Sigmoid colon (tissue), 4 donors: ENCODE measurements around the gene RPGR.

Experiments
- CTCF ChIP-seq, 4 experiments: fragments of 450-650 bp in 3 of 4; fragments of 200-600 bp in 1 of 4; IDR thresholded peaks; one replicate each; pipeline ENCODE4 v1.5.1; 2016 to 2019; ENCODE audit warnings: antibody characterized with exemption in 4 of 4, mild to moderate bottlenecking in 3 of 4, moderate library complexity in 2 of 4
- EP300 ChIP-seq, 4 donors: sonication (generic); formaldehyde crosslinking; IDR thresholded peaks; one replicate each; pipeline ENCODE4 v1.6.1; 2017; ENCODE audit warnings: antibody characterized with exemption in 4 of 4
- POLR2A ChIP-seq, 2 donors: fragments of 450-650 bp; IDR thresholded peaks; one replicate each; pipeline ENCODE4 v1.6.1; 2016; ENCODE audit warnings: antibody characterized with exemption in 2 of 2, mild to moderate bottlenecking in 2 of 2, moderate library complexity in 2 of 2
- POLR2AphosphoS5 ChIP-seq, 4 donors: sonication (generic); formaldehyde crosslinking; IDR thresholded peaks; one replicate each; pipeline ENCODE4 v1.6.1; 2017; ENCODE audit warnings: antibody characterized with exemption in 4 of 4

GRCh38 chrX:38375891-38376290 lies 48.6 kb upstream of the RPGR start:
- no peak for TF ChIP-seq POLR2A (IDR thresholded peaks at IDR 0.05)
- no peak for TF ChIP-seq CTCF (IDR thresholded peaks at IDR 0.05)
- TF ChIP-seq EP300 (IDR thresholded peaks at IDR 0.05), result no peak
- no peak for TF ChIP-seq POLR2AphosphoS5 (IDR thresholded peaks at IDR 0.05)
